Thyroid gland (tissue), 4 donors: ENCODE results near the gene KRT31.

Source experiments
- CTCF ChIP-seq, 6 experiments: fragments of 200-600 bp in 3 of 6; fragments of 450-650 bp in 3 of 6; sonication (generic) in 3 of 6; IDR thresholded peaks; one replicate each; pipeline ENCODE4 v1.5.1; 2016 to 2019; ENCODE audit warnings: antibody characterized with exemption in 6 of 6, mild to moderate bottlenecking in 2 of 6, inconsistent platforms in 1 of 6, moderate library complexity in 1 of 6
- POLR2A ChIP-seq, 2 donors: fragments of 450-650 bp; IDR thresholded peaks; one replicate each; pipeline ENCODE4 v1.6.1; 2017; ENCODE audit warnings: antibody characterized with exemption in 2 of 2, mild to moderate bottlenecking in 2 of 2, moderate library complexity in 1 of 2

- TF ChIP-seq CTCF (IDR thresholded peaks at IDR 0.05), result no peak
- TF ChIP-seq POLR2A (IDR thresholded peaks at IDR 0.05), result no peak
These were observed 44.6 kb downstream of the KRT31 start for GRCh38 chr17:41352597-41353366.
